Measurements from ENCODE around the gene CFAP57.

CFAP57 gene

GRCh38 chr1:43299101-43299500, 127.0 kb downstream of the CFAP57 start:
- Histone ChIP-seq H3F3A (ENCODE audit: insufficient read depth) (no peaks in the 10 kb centered on the region), H2AFZ (ENCODE audit: low read depth, low read length, severe bottlenecking) (no peak overlapping the region), H3K4me3 (ENCODE audit: insufficient read depth, low read length, poor library complexity, severe bottlenecking) (no peak overlapping the region), H3K9me2 (replicated peaks; ENCODE audit: insufficient read depth, low read length) (no peaks in the 10 kb centered on the region), H3K27ac (ENCODE audit: low read depth, low read length) (no peak overlapping the region), H3K79me2 (ENCODE audit: insufficient read depth, low read length) (no peaks in the 10 kb centered on the region), H3K4me2 (ENCODE audit: low read depth, low read length, poor library complexity, severe bottlenecking) (no peak overlapping the region), H3K9ac (ENCODE audit: low read length) (no peak overlapping the region), H4K20me1 (ENCODE audit: low read depth, low read length) (no peaks in the 10 kb centered on the region), H3K27me3 (ENCODE audit: low read length) (no peaks in the 10 kb centered on the region), H3K9me3 (ENCODE audit: insufficient read depth, low read length) (no peaks in the 10 kb centered on the region), H3K36me3 (ENCODE audit: low read length) (no peaks in the 10 kb centered on the region)
- TF ChIP-seq CTCF (IDR thresholded peaks at IDR 0.05; ENCODE audit: insufficient read depth, low read length, poor library complexity, severe bottlenecking) (no peak), EZH2phosphoT487 (conservative IDR thresholded peaks at IDR 0.05; ENCODE audit: low read length) (no peak)

- Histone ChIP-seq H3K9me2 (replicated peaks; ENCODE audit: insufficient read depth, low read length) (no peaks in the 10 kb centered on the region), H3K9me3 (ENCODE audit: insufficient read depth, low read length) (no peaks in the 10 kb centered on the region), H3K4me3 (ENCODE audit: insufficient read depth, low read length, poor library complexity, severe bottlenecking) (no peak within 1 kb of the TSS), H4K20me1 (ENCODE audit: low read depth, low read length) (no peaks in the 10 kb centered on the region), H3F3A (ENCODE audit: insufficient read depth) (no peaks in the 10 kb centered on the region), H2AFZ (ENCODE audit: low read depth, low read length, severe bottlenecking) (no peak within 1 kb of the TSS), H3K4me2 (ENCODE audit: low read depth, low read length, poor library complexity, severe bottlenecking) (no peak within 1 kb of the TSS), H3K36me3 (ENCODE audit: low read length) (no peaks in the 10 kb centered on the region), H3K27me3 (ENCODE audit: low read length) (no peaks in the 10 kb centered on the region), H3K9ac (ENCODE audit: low read length) (no peak within 1 kb of the TSS), H3K27ac (ENCODE audit: low read depth, low read length) (no peak within 1 kb of the TSS), H3K79me2 (ENCODE audit: insufficient read depth, low read length) (no peaks in the 10 kb centered on the region)
- no peak for TF ChIP-seq EZH2phosphoT487 (conservative IDR thresholded peaks at IDR 0.05; ENCODE audit: low read length)
- TF ChIP-seq CTCF (IDR thresholded peaks at IDR 0.05; ENCODE audit: insufficient read depth, low read length, poor library complexity, severe bottlenecking), result no peak
Measured at GRCh38 chr1:43300378-43301094, 128.4 kb downstream of the CFAP57 start, which contains the start of gene TIE1. Gene TIE1, plus strand, starts transcription at chr1:43300982. Its CDS starts 90 bp downstream, at chr1:43301072.

- Histone ChIP-seq H3K4me2 (ENCODE audit: low read depth, low read length, poor library complexity, severe bottlenecking) (no peak overlapping the region), H3K79me2 (ENCODE audit: insufficient read depth, low read length) (no peaks in the 10 kb centered on the region), H3K9ac (ENCODE audit: low read length) (no peak overlapping the region), H3K9me3 (ENCODE audit: insufficient read depth, low read length) (no peaks in the 10 kb centered on the region), H3K27me3 (ENCODE audit: low read length) (no peaks in the 10 kb centered on the region), H3K27ac (ENCODE audit: low read depth, low read length) (no peak overlapping the region), H3K4me3 (ENCODE audit: insufficient read depth, low read length, poor library complexity, severe bottlenecking) (no peak overlapping the region), H2AFZ (ENCODE audit: low read depth, low read length, severe bottlenecking) (no peak overlapping the region), H3K36me3 (ENCODE audit: low read length) (no peaks in the 10 kb centered on the region), H3F3A (ENCODE audit: insufficient read depth) (no peaks in the 10 kb centered on the region), H3K9me2 (replicated peaks; ENCODE audit: insufficient read depth, low read length) (no peaks in the 10 kb centered on the region), H4K20me1 (ENCODE audit: low read depth, low read length) (no peaks in the 10 kb centered on the region)
- TF ChIP-seq EZH2phosphoT487 (conservative IDR thresholded peaks at IDR 0.05; ENCODE audit: low read length) (no peak), CTCF (IDR thresholded peaks at IDR 0.05; ENCODE audit: insufficient read depth, low read length, poor library complexity, severe bottlenecking) (no peak)
Measured at GRCh38 chr1:43302201-43302600, 130.1 kb downstream of the CFAP57 start.
